HepG2 (cell line): ENCODE measurements around the gene DLG2. TPM values are rescaled to one million over a fixed set of nuclear protein-coding genes. Genes with fewer than 3 reads are reported as not detected.

Experiments used
- ATAC-seq: fragments of 200-7000 bp; cut with Tn5 transposase; 3 replicates; pipeline ENCODE4 v1.9.1; 2020; ENCODE audit warnings: mild to moderate bottlenecking, moderate library complexity
- BruUV-seq: library from RNA; stranded (reverse); fragments of 400-500 nt; replicated peaks from 2 replicates; lab custom pipeline; 2021; lab: Mats Ljungman, UMichigan
- CTCF ChIA-PET: fragments of 300-600 bp; formaldehyde crosslinking; extraction: SDS; loops from one replicate; lab custom pipeline; 2021; ENCODE audit warnings: low total read pairs, inconsistent platforms, low intra/inter-chr PET ratio; lab: Yijun Ruan, JAX
- POLR2A ChIA-PET: fragments of 350-600 bp; sonication (Branson Sonifier 250); formaldehyde crosslinking; loops from one replicate; lab custom pipeline; 2020; ENCODE audit warnings: antibody characterized with exemption, inconsistent platforms; lab: Yijun Ruan, JAX
- DNase-seq: peaks from one replicate; pipeline ENCODE4 v3.0.0-alpha.2; 2015; ENCODE audit warnings: low spot score
- FAIRE-seq: peaks from 3 replicates; lab custom pipeline; 2011; peaks lifted over from hg19 to GRCh38; lab: Jason Lieb, UNC
- H2AFZ ChIP-seq: one replicate; pipeline ENCODE4 v1.6.1; 2011; ENCODE audit warnings: low read length, inconsistent platforms
- H3K27ac ChIP-seq: fragments of 300-600 bp; 3 replicates; pipeline ENCODE4 v1.8.0; 2011; ENCODE audit warnings: mixed run types, mild to moderate bottlenecking, mixed read lengths, low read length, inconsistent platforms; ENCODE audit not compliant: insufficient read depth; ENCODE audit errors: extremely low read length
- H3K27me3 ChIP-seq, 2 experiments: fragments of 200-600 bp in 1 of 2; 2 replicates in 1 of 2; 3 replicates in 1 of 2; pipeline versions ENCODE4 v1.6.0 to v1.8.0; 2011; ENCODE audit warnings: low read length in 2 of 2, mild to moderate bottlenecking in 2 of 2, moderate library complexity in 2 of 2, inconsistent platforms in 1 of 2; ENCODE audit not compliant: insufficient read depth in 2 of 2, control insufficient read depth in 1 of 2
- H3K36me3 ChIP-seq, 2 experiments: fragments of 200-600 bp in 1 of 2; replicated peaks in 1 of 2; 2 replicates in 1 of 2; 3 replicates in 1 of 2; pipeline versions ENCODE4 v1.5.1 to v1.8.0; 2011; ENCODE audit warnings: low read length in 2 of 2, inconsistent platforms in 1 of 2; ENCODE audit not compliant: insufficient read depth in 2 of 2, control insufficient read depth in 1 of 2
- H3K4me1 ChIP-seq: 2 replicates; pipeline ENCODE4 v1.5.1; 2012; ENCODE audit warnings: low read length, inconsistent platforms; ENCODE audit not compliant: insufficient read depth
- H3K4me2 ChIP-seq: 2 replicates; pipeline ENCODE4 v1.6.0; 2011; ENCODE audit warnings: low read depth, low read length, inconsistent platforms
- H3K4me3 ChIP-seq, 3 experiments: fragments of 200-600 bp in 1 of 3; sonication (generic), shearing (Covaris generic) in 1 of 3; replicated peaks in 1 of 3; 2 replicates each; pipeline ENCODE4 v1.5.1; 2011 to 2016; ENCODE audit warnings: low read length in 3 of 3, inconsistent platforms in 2 of 3, low read depth in 2 of 3, mild to moderate bottlenecking in 2 of 3, control low read depth in 1 of 3, mixed read lengths in 1 of 3; ENCODE audit not compliant: insufficient read depth in 1 of 3
- H3K79me2 ChIP-seq: one replicate; pipeline ENCODE4 v1.6.1; 2011; ENCODE audit warnings: low read length, inconsistent platforms; ENCODE audit not compliant: insufficient read depth
- H3K9ac ChIP-seq: 2 replicates; pipeline ENCODE4 v1.6.0; 2011; ENCODE audit warnings: mild to moderate bottlenecking, low read depth, low read length, inconsistent platforms; ENCODE audit not compliant: insufficient read depth
- H3K9me3 ChIP-seq: 2 replicates; pipeline ENCODE4 v1.5.1; 2012; ENCODE audit warnings: mild to moderate bottlenecking, low read length
- H4K20me1 ChIP-seq: 2 replicates; pipeline ENCODE4 v1.6.0; 2011; ENCODE audit warnings: inconsistent platforms, mild to moderate bottlenecking, low read length, moderate library complexity; ENCODE audit not compliant: insufficient read depth
- CBX2 ChIP-seq, 2 experiments: fragments of 200-600 bp in 1 of 2; sonication (generic); formaldehyde crosslinking in 1 of 2; IDR thresholded peaks; 2 replicates each; pipeline versions ENCODE4 v1.7.0 to v1.8.1; 2018 to 2022; ENCODE audit warnings: low read depth in 2 of 2, low read length in 1 of 2, mild to moderate bottlenecking in 1 of 2, missing genetic modification reagents in 1 of 2
- CERS6 ChIP-seq: sonication (generic); formaldehyde crosslinking; IDR thresholded peaks from 2 replicates; pipeline ENCODE4 v1.5.0; 2020; ENCODE audit warnings: missing genetic modification reagents
- CHCHD3 ChIP-seq: sonication (generic); formaldehyde crosslinking; IDR thresholded peaks from 2 replicates; pipeline ENCODE4 v1.8.0; 2022; ENCODE audit warnings: mild to moderate bottlenecking, missing genetic modification reagents, moderate library complexity
- NFE2L1 ChIP-seq: sonication (generic); formaldehyde crosslinking; IDR thresholded peaks from 2 replicates; pipeline ENCODE4 v1.4.0; 2020; ENCODE audit warnings: missing genetic modification reagents, mild to moderate bottlenecking, borderline replicate concordance
- POLR2A ChIP-seq, 2 experiments: IDR thresholded peaks; 2 replicates each; pipeline ENCODE4 v1.6.1; 2011; ENCODE audit warnings: low read depth in 2 of 2, low read length in 2 of 2, mild to moderate bottlenecking in 1 of 2, moderate library complexity in 1 of 2; ENCODE audit not compliant: insufficient read depth in 1 of 2
- RARG ChIP-seq: sonication (generic); formaldehyde crosslinking; IDR thresholded peaks from 2 replicates; pipeline ENCODE4 v1.4.0; 2020; ENCODE audit warnings: low read depth, mild to moderate bottlenecking, missing genetic modification reagents
- RBM39 ChIP-seq: fragments of 200-400 bp; formaldehyde crosslinking; IDR thresholded peaks from one replicate; pipeline ENCODE4 v1.6.1; 2018; ENCODE audit warnings: antibody characterized with exemption, mild to moderate bottlenecking, low read depth, low read length; ENCODE audit not compliant: poor library complexity, severe bottlenecking
- SMAD1 ChIP-seq: sonication (generic); formaldehyde crosslinking; IDR thresholded peaks from 2 replicates; pipeline ENCODE4 v1.4.0; 2020; ENCODE audit warnings: missing genetic modification reagents, low read depth, mild to moderate bottlenecking, borderline replicate concordance
- THAP9 ChIP-seq: sonication (generic); formaldehyde crosslinking; IDR thresholded peaks from 2 replicates; pipeline ENCODE4; 2020; ENCODE audit warnings: missing genetic modification reagents, mild to moderate bottlenecking, borderline replicate concordance
- ZNF292 ChIP-seq: sonication (generic); formaldehyde crosslinking; IDR thresholded peaks from 2 replicates; pipeline ENCODE4 v1.8.1; 2022; ENCODE audit warnings: mild to moderate bottlenecking, low read depth, missing genetic modification reagents, borderline replicate concordance
- ZNF567 ChIP-seq: sonication (generic); formaldehyde crosslinking; IDR thresholded peaks from 2 replicates; pipeline ENCODE4 v1.8.1; 2023; ENCODE audit warnings: mild to moderate bottlenecking, missing genetic modification reagents, borderline replicate concordance
- ZNF644 ChIP-seq: IDR thresholded peaks from 2 replicates; pipeline ENCODE4 v1.6.1; 2016; ENCODE audit warnings: low read depth
- ZNF746 ChIP-seq: sonication (generic); formaldehyde crosslinking; IDR thresholded peaks from 2 replicates; pipeline ENCODE4 v1.8.0; 2022; ENCODE audit warnings: mild to moderate bottlenecking, missing genetic modification reagents
- ZNF776 ChIP-seq: sonication (generic); formaldehyde crosslinking; IDR thresholded peaks from 2 replicates; pipeline ENCODE4 v1.4.0; 2020; ENCODE audit warnings: mild to moderate bottlenecking, missing genetic modification reagents
- WGBS: methylation state at CpG from one replicate; pipeline ENCODE4 v1.1.6; 2017; ENCODE audit warnings: low lambda C conversion rate; 5-methylcytosine and 5-hydroxymethylcytosine counted together
- in situ Hi-C: cut with HindIII; loops from 2 replicates; pipeline ENCODE4 v1.10.0; 2017; ENCODE audit warnings: low pct_unique_long_range_greater_than_20kb; ENCODE audit not compliant: extremely low pct_ligation_motif_present
- intact Hi-C: fragments of 100-400 bp; cut with micrococcal nuclease; formaldehyde crosslinking; loops from one replicate; pipeline ENCODE4 v1.10.0; 2022; ENCODE audit not compliant: unreplicated experiment
- polyA plus RNA-seq, 8 experiments: library from polyadenylated mRNA; depleted of rRNA in 3 of 8; stranded (reverse) in 7 of 8; unstranded in 1 of 8; fragments of >200 nt; fragmentation: Illumina TruSeq in 4 of 8; extraction: Trizol in 4 of 8; gene quantifications; 2 replicates each; pipeline versions ENCODE4 v1.2.1 to v1.2.3, GENCODE V29; 2011 to 2016; ENCODE audit warnings: low read depth in 4 of 8, missing spikeins in 1 of 8, mixed read lengths in 1 of 8; ENCODE audit not compliant: insufficient read depth in 1 of 8
- total RNA-seq, 5 experiments: library from RNA; depleted of rRNA; stranded (reverse); fragments of >200 nt; fragmentation: Illumina TruSeq; extraction: Trizol; gene quantifications; 2 replicates each; pipeline ENCODE4 v1.2.3, GENCODE V29; 2016; ENCODE audit warnings: low read depth in 1 of 5

The DLG2 gene
- total and polyA plus RNA-seq, 2 of the 13 experiments (the other 11 are each of a cell fraction or from before 2014, with no cell fraction given), result 0.46 to 1.0 TPM

GRCh38 chr11:83645561-83645960 lies 1981.6 kb downstream of the DLG2 start:
- TF ChIP-seq CBX2 (IDR thresholded peaks at IDR 0.05; ENCODE audit: low read depth, low read length) (no peak), CBX2 (CRISPR knock-in tag; IDR thresholded peaks at IDR 0.05; ENCODE audit: low read depth) (no peak), ZNF776 (CRISPR knock-in tag) (no peak), RBM39 (no peak), CERS6 (CRISPR knock-in tag) (no peak), NFE2L1 (CRISPR knock-in tag) (no peak), ZNF292 (CRISPR knock-in tag) (no peak), ZNF644 (no peak), ZNF567 (CRISPR knock-in tag) (no peak), ZNF746 (no peak), THAP9 (CRISPR knock-in tag) (no peak), SMAD1 (CRISPR knock-in tag) (no peak), RARG (CRISPR knock-in tag) (no peak), CHCHD3 (CRISPR knock-in tag) (no peak), POLR2A (IDR thresholded peaks at IDR 0.05; ENCODE audit: insufficient read depth in 1 of 2, low read depth in 2 of 2, low read length in 2 of 2) (no peak)
- ChIA-PET CTCF (no interaction called here), POLR2A (no interaction called here)
- intact Hi-C loops, result no loop called here
- in situ Hi-C loops, result no loop called here
- Histone ChIP-seq H3K36me3 (no peaks in the 10 kb centered on the region), H3K79me2 (no peaks in the 10 kb centered on the region), H3K4me1 (peaks cover 19% of the 10 kb centered on the region), H3K9ac (no peak overlapping the region), H4K20me1 (no peaks in the 10 kb centered on the region), H3K4me3 (no peak overlapping the region), H3K27me3 (no peaks in the 10 kb centered on the region), H2AFZ (no peak overlapping the region), H3K9me3 (no peaks in the 10 kb centered on the region), H3K27ac (no peak overlapping the region), H3K4me2 (no peak overlapping the region)
- no TSS peak for BruUV-seq
- no peak for ATAC-seq
- no peak for FAIRE-seq
- 7% methylated on average over 3 of the region's 3 CpGs for WGBS
- no peak for DNase-seq
